Progenitor cell of endocrine pancreas (in vitro differentiated cells): Measurements from ENCODE around the gene RINT1. TPM values are rescaled to one million over a fixed set of nuclear protein-coding genes. Genes with fewer than 3 reads are reported as not detected.
"Not testable (repeated sequence)": the region's sequence is repeated elsewhere in the genome, so short reads cannot be mapped to it uniquely, and the experiment has no call there.

ENCODE experiments used
- DNase-seq: peaks from one replicate; pipeline ENCODE4 v3.0.0; 2021; ENCODE audit warnings: low spot score; ENCODE audit not compliant: unreplicated experiment
- H3K27ac Mint-ChIP-seq: 2 replicates; pipeline ENCODE4 v1.8.0; 2021; ENCODE audit warnings: mild to moderate bottlenecking, moderate library complexity, mixed read lengths
- H3K27me3 Mint-ChIP-seq: 2 replicates; pipeline ENCODE4 v1.8.0; 2021; ENCODE audit warnings: mixed read lengths
- H3K36me3 Mint-ChIP-seq: 2 replicates; pipeline ENCODE4 v1.8.0; 2022; ENCODE audit warnings: mixed read lengths; ENCODE audit not compliant: insufficient read depth
- H3K4me1 Mint-ChIP-seq: 2 replicates; pipeline ENCODE4 v1.8.0; 2021; ENCODE audit warnings: low read depth, mixed read lengths
- H3K4me3 Mint-ChIP-seq: 2 replicates; pipeline ENCODE4 v1.8.0; 2021; ENCODE audit warnings: low read depth, mild to moderate bottlenecking, moderate library complexity, mixed read lengths
- H3K9me3 Mint-ChIP-seq: 2 replicates; pipeline ENCODE4 v1.8.0; 2021; ENCODE audit warnings: low read depth, mixed read lengths
- CTCF ChIP-seq: fragments of 200-600 bp; sonication (generic); IDR thresholded peaks from one replicate; pipeline ENCODE4 v1.5.0; 2021; ENCODE audit warnings: antibody characterized with exemption, mild to moderate bottlenecking; ENCODE audit not compliant: unreplicated experiment
- total RNA-seq: library from RNA; stranded (reverse); gene quantifications from 2 replicates; pipeline ENCODE4 v1.2.1, GENCODE V29; 2021

The RINT1 gene
- total RNA-seq, 1 donor from 2014 or later = 22.5 TPM

- Mint-ChIP-seq H3K27me3 (no peaks in the 10 kb centered on the region), H3K27ac (peak overlapping the region; percentile 12), H3K4me3 (no peak overlapping the region), H3K4me1 (peaks cover 10% of the 10 kb centered on the region), H3K36me3 (peaks cover 24% of the 10 kb centered on the region), H3K9me3 (peaks cover 4% of the 10 kb centered on the region)
- no peak for DNase-seq
- TF ChIP-seq CTCF = no peak
These were observed 19.0 kb upstream of the RINT1 start for GRCh38 chr7:105512926-105513526.

GRCh38 chr7:105515610-105516009 lies 16.4 kb upstream of the RINT1 start:
- H3K27me3 Mint-ChIP-seq, H3K4me3 Mint-ChIP-seq, DNase-seq, H3K9me3 Mint-ChIP-seq, H3K27ac Mint-ChIP-seq: not testable (repeated sequence)
- H3K36me3 Mint-ChIP-seq = peaks cover 26% of the 10 kb centered on the region
- H3K4me1 Mint-ChIP-seq = peaks cover 14% of the 10 kb centered on the region

GRCh38 chr7:105519353-105519752 lies 12.6 kb upstream of the RINT1 start:
- no peak for TF ChIP-seq CTCF
- H3K27me3 Mint-ChIP-seq = no peaks in the 10 kb centered on the region
- peaks cover 8% of the 10 kb centered on the region for H3K4me1 Mint-ChIP-seq
- no peak for DNase-seq
- H3K4me3 Mint-ChIP-seq = peak overlapping the region; percentile 60
- H3K27ac Mint-ChIP-seq = peak overlapping the region; percentile 1
- peaks cover 12% of the 10 kb centered on the region for H3K36me3 Mint-ChIP-seq
- peaks cover 4% of the 10 kb centered on the region for H3K9me3 Mint-ChIP-seq

GRCh38 chr7:105520620-105521019 lies 11.4 kb upstream of the RINT1 start:
- H3K4me3 Mint-ChIP-seq = peak overlapping the region; percentile 50
- not testable (repeated sequence) for DNase-seq, H3K4me1 Mint-ChIP-seq, H3K27me3 Mint-ChIP-seq, H3K36me3 Mint-ChIP-seq, H3K27ac Mint-ChIP-seq, H3K9me3 Mint-ChIP-seq

- Mint-ChIP-seq H3K36me3 (peaks cover 8% of the 10 kb centered on the region), H3K4me3 (peak overlapping the region; percentile 99), H3K4me1 (peaks cover 8% of the 10 kb centered on the region), H3K27ac (peak overlapping the region; percentile 99), H3K9me3 (peaks cover 2% of the 10 kb centered on the region), H3K27me3 (no peaks in the 10 kb centered on the region)
- DNase-seq = peak; percentile 33
- no peak for TF ChIP-seq CTCF
These were observed 10.8 kb upstream of the RINT1 start for GRCh38 chr7:105521027-105521716.

- Mint-ChIP-seq H3K4me3 (peak within 1 kb of the TSS; percentile 99), H3K27ac (peak within 1 kb of the TSS; percentile 99), H3K9me3 (peaks cover 2% of the 10 kb centered on the region), H3K4me1 (peaks cover 8% of the 10 kb centered on the region), H3K27me3 (no peaks in the 10 kb centered on the region), H3K36me3 (peaks cover 8% of the 10 kb centered on the region)
- TF ChIP-seq CTCF = no peak
- peak; percentile 82 for DNase-seq
These were observed 10.1 kb upstream of the RINT1 start, which contains the start of gene PUS7 for GRCh38 chr7:105521717-105522463. TSS of gene PUS7 (minus strand) at chr7:105522271. CDS start at chr7:105508512, 13,759 bp downstream.

GRCh38 chr7:105524423-105524822 lies 7.6 kb upstream of the RINT1 start:
- not testable (repeated sequence) for H3K4me1 Mint-ChIP-seq, H3K27me3 Mint-ChIP-seq, DNase-seq, H3K27ac Mint-ChIP-seq, H3K9me3 Mint-ChIP-seq, H3K36me3 Mint-ChIP-seq, H3K4me3 Mint-ChIP-seq
